KMS-11 (cell line): ENCODE measurements around the gene ZFP30.

Source experiments
- H2AFZ ChIP-seq: fragments of 200-600 bp; sonication (generic); 2 replicates; pipeline ENCODE4 v1.6.1; 2016; ENCODE audit warnings: antibody characterized with exemption, mixed run types, low read depth
- H3K27ac ChIP-seq: fragments of 200-600 bp; sonication (generic); 2 replicates; pipeline ENCODE4 v1.6.1; 2016; ENCODE audit warnings: mild to moderate bottlenecking, mixed run types
- H3K27me3 ChIP-seq: fragments of 200-600 bp; sonication (generic); 2 replicates; pipeline ENCODE4 v1.6.1; 2017; ENCODE audit warnings: mild to moderate bottlenecking, low read depth, mixed run types, moderate library complexity; ENCODE audit not compliant: insufficient read depth
- H3K36me3 ChIP-seq: fragments of 200-600 bp; sonication (generic); 2 replicates; pipeline ENCODE4 v1.6.1; 2017; ENCODE audit warnings: mild to moderate bottlenecking, mixed run types; ENCODE audit not compliant: insufficient read depth
- H3K4me1 ChIP-seq: fragments of 200-600 bp; sonication (generic); 2 replicates; pipeline ENCODE4 v1.6.1; 2016; ENCODE audit warnings: mild to moderate bottlenecking, low read depth, mixed run types; ENCODE audit not compliant: poor library complexity, severe bottlenecking
- H3K4me2 ChIP-seq: fragments of 200-600 bp; sonication (generic); 2 replicates; pipeline ENCODE4 v1.7.0; 2016; ENCODE audit warnings: mild to moderate bottlenecking, mixed run types
- H3K4me3 ChIP-seq: fragments of 200-600 bp; sonication (generic); IDR thresholded peaks from 2 replicates; pipeline ENCODE4 v1.6.1; 2017; ENCODE audit warnings: low read depth, low read length, mixed read lengths; ENCODE audit not compliant: insufficient read depth
- H3K79me2 ChIP-seq: fragments of 200-600 bp; sonication (generic); 2 replicates; pipeline ENCODE4 v1.6.1; 2016; ENCODE audit warnings: low read depth, mixed run types; ENCODE audit not compliant: insufficient read depth
- H3K9ac ChIP-seq: fragments of 200-600 bp; sonication (generic); 2 replicates; pipeline ENCODE4 v1.6.1; 2016; ENCODE audit warnings: mild to moderate bottlenecking, mixed run types
- H4K20me1 ChIP-seq: fragments of 200-600 bp; sonication (generic); 2 replicates; pipeline ENCODE4 v1.6.1; 2016; ENCODE audit warnings: mild to moderate bottlenecking, mixed run types; ENCODE audit not compliant: insufficient read depth
- CTCF ChIP-seq: fragments of 200-600 bp; sonication (generic); conservative IDR thresholded peaks from 2 replicates; pipeline ENCODE4 v1.6.1; 2017; ENCODE audit warnings: low read depth, mild to moderate bottlenecking, antibody characterized with exemption, low read length, moderate library complexity, mixed read lengths

Gene ZFP30

GRCh38 chr19:37594982-37595382 is 60.3 kb downstream of the ZFP30 start:
- Histone ChIP-seq H3K9ac (no peak overlapping the region), H3K4me2 (peak overlapping the region; percentile 47), H4K20me1 (no peaks in the 10 kb centered on the region), H3K4me1 (no peaks in the 10 kb centered on the region), H3K27ac (no peak overlapping the region), H3K36me3 (no peaks in the 10 kb centered on the region), H3K27me3 (no peaks in the 10 kb centered on the region), H3K4me3 (peak overlapping the region; percentile 52), H3K79me2 (no peaks in the 10 kb centered on the region), H2AFZ (peak overlapping the region; percentile 90)
- TF ChIP-seq CTCF = no peak

GRCh38 chr19:37594304-37594981 is 60.8 kb downstream of the ZFP30 start, which contains the start of the genes ZNF540 and ZNF571:
Gene ZNF540, plus strand, starts transcription at chr19:37594876. Its CDS starts 3,572 bp downstream, at chr19:37598448.
Gene ZNF571, minus strand, starts transcription at chr19:37594792. Its CDS starts 8,116 bp downstream, at chr19:37586676.
- Histone ChIP-seq H3K79me2 (no peaks in the 10 kb centered on the region), H2AFZ (peak within 1 kb of the TSS; percentile 90), H3K9ac (peak within 1 kb of the TSS; percentile 19; the same call in 1 of the 2 replicates), H3K4me2 (peak within 1 kb of the TSS; percentile 50), H3K4me1 (no peaks in the 10 kb centered on the region), H3K27me3 (no peaks in the 10 kb centered on the region), H3K27ac (peak within 1 kb of the TSS; percentile 17; the same call in 1 of the 2 replicates), H3K36me3 (no peaks in the 10 kb centered on the region), H4K20me1 (no peaks in the 10 kb centered on the region), H3K4me3 (peak within 1 kb of the TSS; percentile 52)
- TF ChIP-seq CTCF = no peak

GRCh38 chr19:37593996-37594303 is 61.3 kb downstream of the ZFP30 start:
- peak overlapping the region; percentile 50; the same call in 1 of the 2 replicates for H3K4me2 ChIP-seq
- peak overlapping the region; percentile 17; the same call in 1 of the 2 replicates for H3K27ac ChIP-seq
- no peak for TF ChIP-seq CTCF
- no peaks in the 10 kb centered on the region for H4K20me1 ChIP-seq
- peak overlapping the region; percentile 19; the same call in 1 of the 2 replicates for H3K9ac ChIP-seq
- H3K27me3 ChIP-seq = no peaks in the 10 kb centered on the region
- no peaks in the 10 kb centered on the region for H3K79me2 ChIP-seq
- no peak overlapping the region for H3K4me3 ChIP-seq
- no peaks in the 10 kb centered on the region for H3K4me1 ChIP-seq
- H3K36me3 ChIP-seq = no peaks in the 10 kb centered on the region
- peak overlapping the region; percentile 90 for H2AFZ ChIP-seq

GRCh38 chr19:37583340-37583739 is 71.9 kb downstream of the ZFP30 start:
- Histone ChIP-seq H3K79me2 (no peaks in the 10 kb centered on the region), H2AFZ (no peak overlapping the region), H3K27me3 (no peaks in the 10 kb centered on the region), H3K9ac (no peak overlapping the region), H4K20me1 (no peaks in the 10 kb centered on the region), H3K4me2 (no peak overlapping the region), H3K27ac (no peak overlapping the region), H3K4me3 (no peak overlapping the region), H3K4me1 (no peaks in the 10 kb centered on the region), H3K36me3 (no peaks in the 10 kb centered on the region; the same call in 1 of the 2 replicates)
- no peak for TF ChIP-seq CTCF
